Measurements from ENCODE around the gene DNAH6. TPM values are rescaled to one million over a fixed set of nuclear protein-coding genes. Genes with fewer than 3 reads are reported as not detected.
A peak's percentile ranks its signal among the peaks of the same experiment; 100 is the strongest.

DNAH6 gene
- total RNA-seq, 2 donors from 2014 or later, result 0.52 to 1.0 TPM

DNA sequence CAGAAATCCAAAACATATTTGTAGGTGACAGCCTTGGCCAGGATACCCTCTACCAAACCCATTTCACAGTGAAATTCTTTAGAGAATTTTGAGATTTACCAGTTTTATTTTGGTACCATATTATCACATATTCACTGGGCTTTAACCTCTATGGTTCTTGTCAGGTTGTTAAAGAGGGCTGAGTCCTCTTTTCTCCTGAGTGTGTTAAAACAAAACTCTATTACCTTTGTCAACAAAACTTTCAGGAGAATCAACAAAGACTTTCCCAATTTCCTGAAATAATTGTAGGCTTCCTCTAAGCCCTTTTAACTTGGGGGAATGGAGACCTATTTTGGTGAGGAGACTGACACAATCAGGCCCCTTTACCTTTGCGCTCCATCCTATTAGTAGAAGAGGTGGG, 209.4 kb downstream of the DNAH6 start:
- no peaks in the 10 kb centered on the region for H3K27me3 Mint-ChIP-seq
- no peak for ATAC-seq
- H3K4me1 Mint-ChIP-seq, result peaks cover 10% of the 10 kb centered on the region
- H3K9me3 ChIP-seq (ENCODE audit: control insufficient read depth, low read length, poor library complexity, severe bottlenecking), result no peaks in the 10 kb centered on the region
- DNase-seq, result no peak
- H3K27ac Mint-ChIP-seq, result no peak overlapping the region
- no peak overlapping the region for H3K4me3 Mint-ChIP-seq
- peaks cover 3% of the 10 kb centered on the region for H3K36me3 Mint-ChIP-seq (ENCODE audit: low read depth)

DNA sequence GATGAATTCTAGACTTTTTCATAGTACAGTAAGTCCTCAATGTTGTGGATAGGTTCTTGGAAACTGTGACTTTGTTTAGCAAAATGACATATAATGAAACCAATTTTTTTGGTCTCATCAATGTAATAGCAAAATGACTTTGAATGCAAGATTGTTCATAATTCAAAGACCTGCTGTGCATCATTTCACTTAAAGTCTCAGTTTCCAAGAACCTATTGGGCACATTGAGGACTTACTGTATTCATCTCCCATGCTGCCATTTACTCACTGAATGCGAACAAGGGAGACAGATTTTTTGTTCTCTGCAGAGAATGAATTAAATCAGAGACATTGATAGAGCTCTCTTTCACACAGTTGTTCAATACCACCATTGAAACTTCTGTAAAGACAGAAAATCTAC, 211.0 kb downstream of the DNAH6 start:
- Mint-ChIP-seq H3K4me1 (peaks cover 16% of the 10 kb centered on the region), H3K36me3 (ENCODE audit: low read depth) (peaks cover 3% of the 10 kb centered on the region), H3K27ac (no peak overlapping the region), H3K27me3 (no peaks in the 10 kb centered on the region), H3K4me3 (no peak overlapping the region)
- ATAC-seq (no peak), DNase-seq (no peak)
- H3K9me3 ChIP-seq (ENCODE audit: control insufficient read depth, low read length, poor library complexity, severe bottlenecking), result no peaks in the 10 kb centered on the region

DNA sequence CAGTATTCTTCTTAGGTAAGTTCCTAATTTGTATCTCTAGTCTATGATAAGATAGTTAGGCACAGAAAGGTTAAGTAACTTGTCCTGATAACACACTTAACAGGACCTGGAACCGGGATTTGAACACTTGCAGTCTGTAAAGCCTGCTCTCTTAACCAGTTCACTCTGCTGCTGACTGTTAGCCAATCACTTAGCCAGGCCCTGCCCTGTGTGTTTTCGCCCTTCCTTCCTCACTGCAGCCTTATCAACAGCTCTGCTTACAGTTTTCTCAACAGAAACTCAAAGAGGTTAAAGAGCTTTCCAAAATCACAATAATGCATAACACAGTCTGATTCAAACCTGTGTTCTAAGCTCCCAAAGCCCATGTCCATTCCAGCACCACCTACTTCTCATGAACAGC, 212.9 kb downstream of the DNAH6 start:
- Mint-ChIP-seq H3K4me3 (no peak overlapping the region), H3K27ac (no peak overlapping the region), H3K36me3 (ENCODE audit: low read depth) (peaks cover 2% of the 10 kb centered on the region), H3K27me3 (no peaks in the 10 kb centered on the region), H3K4me1 (peaks cover 15% of the 10 kb centered on the region)
- no peaks in the 10 kb centered on the region for H3K9me3 ChIP-seq (ENCODE audit: control insufficient read depth, low read length, poor library complexity, severe bottlenecking)
- DNase-seq, result no peak
- ATAC-seq, result no peak

DNA sequence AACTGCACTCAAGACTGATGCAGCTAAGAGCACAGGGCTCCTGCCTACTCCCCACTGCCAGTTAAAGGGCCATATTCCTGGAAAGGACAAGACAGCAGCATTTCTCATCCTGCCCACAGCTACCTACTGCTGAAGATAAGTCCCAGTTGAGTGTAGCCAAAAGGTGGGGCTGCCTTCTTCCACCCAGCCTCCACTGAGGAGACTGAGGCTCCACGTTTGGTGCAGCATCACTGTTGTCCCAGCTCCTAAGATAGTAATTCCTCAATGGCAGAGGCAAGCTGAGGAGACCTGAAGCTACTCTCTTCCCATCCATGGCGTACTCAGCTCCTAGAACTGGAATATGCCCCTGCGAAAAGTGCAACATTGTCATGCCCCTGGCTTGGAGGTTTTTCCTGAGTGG, 214.9 kb downstream of the DNAH6 start:
- no peak for DNase-seq
- Mint-ChIP-seq H3K27ac (no peak overlapping the region), H3K4me3 (no peak overlapping the region), H3K4me1 (peaks cover 13% of the 10 kb centered on the region), H3K36me3 (ENCODE audit: low read depth) (no peaks in the 10 kb centered on the region), H3K27me3 (no peaks in the 10 kb centered on the region)
- ATAC-seq, result no peak
- no peaks in the 10 kb centered on the region for H3K9me3 ChIP-seq (ENCODE audit: control insufficient read depth, low read length, poor library complexity, severe bottlenecking)

DNA sequence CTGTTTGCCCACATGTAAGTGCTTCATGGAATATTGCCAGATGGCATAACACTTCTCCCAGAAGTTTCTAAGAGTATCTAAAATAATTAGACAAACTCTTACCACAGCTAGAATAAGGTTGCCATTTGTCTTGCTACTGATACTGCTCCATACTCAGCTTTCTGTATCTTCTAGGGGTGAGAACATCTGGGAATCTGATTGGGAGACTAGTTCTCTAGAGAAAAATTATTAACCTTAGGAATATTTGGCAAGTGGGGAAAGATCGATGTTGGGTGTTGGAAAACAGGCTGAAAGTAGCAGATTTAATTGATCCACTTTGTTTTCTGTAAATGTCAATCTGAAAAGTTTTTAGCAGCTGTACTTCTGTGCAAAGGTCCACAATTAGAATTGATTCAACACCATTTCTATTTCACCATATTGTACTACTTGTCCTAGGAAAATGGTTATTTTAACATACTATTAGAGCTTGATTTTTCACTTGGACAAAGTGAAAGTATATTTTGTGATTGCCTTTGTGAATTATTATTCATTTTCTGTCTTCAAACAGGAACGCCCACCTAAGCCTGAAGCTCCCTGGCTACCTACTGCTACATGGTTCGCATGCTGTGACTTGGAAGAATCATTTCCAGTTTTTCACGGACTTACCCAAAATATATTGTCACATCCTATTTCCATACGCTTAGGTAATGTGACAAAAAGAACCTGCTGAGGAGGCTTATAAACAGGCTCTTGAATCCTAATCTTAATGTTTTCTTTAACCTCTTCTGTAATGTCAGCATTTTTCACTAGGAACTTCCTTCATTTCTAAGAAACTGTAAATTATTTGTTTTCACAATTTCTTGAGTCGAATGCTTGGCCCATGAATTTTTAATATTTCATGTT, 216.8 kb downstream of the DNAH6 start:
- Mint-ChIP-seq H3K4me3 (no peak overlapping the region), H3K36me3 (ENCODE audit: low read depth) (no peaks in the 10 kb centered on the region), H3K27ac (no peak overlapping the region), H3K27me3 (no peaks in the 10 kb centered on the region), H3K4me1 (peaks cover 13% of the 10 kb centered on the region)
- no peaks in the 10 kb centered on the region for H3K9me3 ChIP-seq (ENCODE audit: control insufficient read depth, low read length, poor library complexity, severe bottlenecking)
- DNase-seq (no peak), ATAC-seq (no peak)

DNA sequence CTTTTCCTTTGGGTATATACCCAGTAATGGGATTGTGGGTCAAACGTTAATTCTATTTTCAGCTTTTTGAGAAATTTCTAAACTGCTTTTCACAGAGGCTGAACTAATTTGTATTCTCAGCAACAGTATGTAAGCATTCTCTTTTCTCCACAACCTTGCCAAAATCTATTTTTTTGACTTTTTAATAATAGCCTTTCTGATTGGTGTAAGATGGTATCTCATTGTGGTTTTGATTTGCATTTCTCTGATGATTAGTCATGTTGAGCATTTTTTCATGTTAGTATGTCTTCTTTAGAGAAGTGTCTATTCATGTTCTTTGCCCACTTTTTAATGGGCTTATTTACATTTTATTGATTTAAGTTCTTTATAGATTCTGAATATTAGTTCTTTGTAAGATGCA, 219.1 kb downstream of the DNAH6 start:
- no peak overlapping the region for H3K4me3 Mint-ChIP-seq
- no peak overlapping the region for H3K27ac Mint-ChIP-seq
- H3K9me3 ChIP-seq (ENCODE audit: control insufficient read depth, low read length, poor library complexity, severe bottlenecking), result no peaks in the 10 kb centered on the region
- ATAC-seq (no peak), DNase-seq (no peak)
- H3K27me3 Mint-ChIP-seq, result no peaks in the 10 kb centered on the region
- peaks cover 15% of the 10 kb centered on the region for H3K4me1 Mint-ChIP-seq
- peaks cover 3% of the 10 kb centered on the region for H3K36me3 Mint-ChIP-seq (ENCODE audit: low read depth)

DNA sequence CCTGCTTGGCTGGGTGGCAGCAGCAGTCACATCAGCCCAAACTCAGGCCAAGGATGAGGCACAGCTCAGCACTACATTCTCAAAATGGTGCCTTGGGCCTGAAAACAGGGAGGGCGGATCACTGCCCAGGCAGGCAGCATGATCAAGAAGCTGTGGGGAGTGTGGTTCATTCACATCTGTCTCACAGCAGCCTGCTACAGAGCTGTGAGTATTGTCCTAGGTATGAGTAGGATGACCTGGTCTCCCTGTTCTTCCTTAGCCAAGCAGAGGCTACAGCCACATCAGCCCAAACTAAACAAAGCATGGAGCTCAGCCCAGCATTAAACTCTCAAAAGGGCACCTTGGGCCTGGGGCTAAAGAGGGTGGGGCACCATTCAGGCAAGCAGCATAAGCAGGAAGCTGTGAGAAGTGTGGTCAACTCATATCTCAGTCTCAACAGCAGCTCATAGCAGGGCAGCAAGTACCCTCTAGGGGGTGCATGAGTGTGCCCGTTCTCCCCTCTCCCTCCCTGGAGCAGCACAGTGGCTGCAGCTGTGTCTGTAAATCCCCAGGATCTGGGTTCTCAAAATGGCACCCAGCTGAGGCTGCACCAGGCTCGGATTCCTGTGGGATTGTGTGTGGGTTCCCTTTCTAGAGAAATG, 225.0 kb downstream of the DNAH6 start:
- H3K27me3 Mint-ChIP-seq, result no peaks in the 10 kb centered on the region
- peak in 2 of 3 donors; percentile 13 to 14 for DNase-seq
- peaks cover 3% of the 10 kb centered on the region for H3K36me3 Mint-ChIP-seq (ENCODE audit: low read depth)
- H3K27ac Mint-ChIP-seq, result no peak overlapping the region
- ATAC-seq, result peak; percentile 96
- no peaks in the 10 kb centered on the region for H3K9me3 ChIP-seq (ENCODE audit: control insufficient read depth, low read length, poor library complexity, severe bottlenecking)
- H3K4me1 Mint-ChIP-seq, result peaks cover 20% of the 10 kb centered on the region
- no peak overlapping the region for H3K4me3 Mint-ChIP-seq

DNA sequence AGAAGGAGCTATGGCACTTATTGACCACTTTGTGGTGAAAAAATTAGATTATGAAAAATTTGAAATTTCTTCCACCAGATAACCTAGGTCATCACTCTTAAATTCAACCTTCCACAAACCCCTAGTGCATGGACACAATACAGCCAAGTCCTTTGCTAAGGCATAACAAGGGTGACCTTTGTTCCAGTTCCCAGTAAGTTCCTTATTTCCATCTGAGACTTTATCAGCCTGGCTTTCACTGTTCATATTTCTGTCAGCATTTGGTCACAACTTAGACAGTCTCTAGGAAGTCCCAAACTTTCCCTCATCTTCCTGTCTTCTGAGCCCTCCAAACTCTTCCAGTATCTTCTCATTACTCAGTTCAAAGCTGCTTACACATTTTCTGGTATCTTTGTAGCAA, 232.0 kb downstream of the DNAH6 start:
- Mint-ChIP-seq H3K4me3 (no peak overlapping the region), H3K27ac (no peak overlapping the region), H3K27me3 (no peaks in the 10 kb centered on the region), H3K4me1 (no peaks in the 10 kb centered on the region), H3K36me3 (ENCODE audit: low read depth) (no peaks in the 10 kb centered on the region)
- ATAC-seq (no peak), DNase-seq (no peak)
- no peaks in the 10 kb centered on the region for H3K9me3 ChIP-seq (ENCODE audit: control insufficient read depth, low read length, poor library complexity, severe bottlenecking)

DNA sequence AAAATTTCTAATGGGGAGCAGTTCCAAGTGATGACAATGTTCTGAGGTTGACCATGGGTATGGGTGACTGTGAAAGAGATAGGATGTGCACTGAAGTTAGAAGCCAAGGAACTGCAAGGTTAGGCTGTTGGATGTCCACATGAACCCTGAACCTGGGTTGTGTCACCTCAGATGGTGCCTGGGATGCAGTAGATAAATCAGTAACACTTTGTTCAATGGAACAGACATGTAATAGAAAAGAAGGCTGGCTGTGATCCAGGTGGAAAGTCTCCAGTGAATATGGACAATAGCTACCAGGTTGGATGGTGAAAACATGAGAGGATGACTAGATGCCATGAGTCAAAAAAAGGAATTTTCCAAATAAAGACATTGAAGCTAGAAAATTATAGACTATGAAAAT, 233.1 kb downstream of the DNAH6 start:
- H3K27me3 Mint-ChIP-seq, result no peaks in the 10 kb centered on the region
- no peak overlapping the region for H3K4me3 Mint-ChIP-seq
- ATAC-seq (no peak), DNase-seq (no peak)
- no peaks in the 10 kb centered on the region for H3K36me3 Mint-ChIP-seq (ENCODE audit: low read depth)
- H3K27ac Mint-ChIP-seq, result no peak overlapping the region
- H3K9me3 ChIP-seq (ENCODE audit: control insufficient read depth, low read length, poor library complexity, severe bottlenecking), result no peaks in the 10 kb centered on the region
- no peaks in the 10 kb centered on the region for H3K4me1 Mint-ChIP-seq

DNA sequence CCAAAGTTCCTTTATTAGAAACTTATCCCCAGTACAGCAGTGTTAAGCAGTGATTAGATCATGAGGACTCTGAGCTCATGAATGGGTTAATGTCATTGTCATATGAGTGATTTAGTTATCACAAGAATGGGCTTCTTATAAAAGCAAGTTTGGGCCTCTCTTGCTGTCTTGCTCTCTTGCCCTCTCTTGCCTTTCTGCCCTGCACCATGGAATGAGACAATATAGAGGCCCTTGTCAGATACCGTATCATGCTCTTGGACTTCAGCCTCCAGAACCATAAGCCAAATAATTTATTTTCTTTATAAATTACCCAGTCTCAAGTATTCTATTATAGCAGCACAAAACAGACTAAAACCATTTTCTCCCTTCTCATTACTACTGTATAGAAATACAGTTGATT, 238.8 kb downstream of the DNAH6 start:
- ATAC-seq (no peak), DNase-seq (no peak)
- no peaks in the 10 kb centered on the region for H3K9me3 ChIP-seq (ENCODE audit: control insufficient read depth, low read length, poor library complexity, severe bottlenecking)
- Mint-ChIP-seq H3K36me3 (ENCODE audit: low read depth) (peaks cover 2% of the 10 kb centered on the region), H3K27me3 (peaks cover 4% of the 10 kb centered on the region), H3K4me3 (no peak overlapping the region), H3K4me1 (peaks cover 12% of the 10 kb centered on the region), H3K27ac (no peak overlapping the region)

DNA sequence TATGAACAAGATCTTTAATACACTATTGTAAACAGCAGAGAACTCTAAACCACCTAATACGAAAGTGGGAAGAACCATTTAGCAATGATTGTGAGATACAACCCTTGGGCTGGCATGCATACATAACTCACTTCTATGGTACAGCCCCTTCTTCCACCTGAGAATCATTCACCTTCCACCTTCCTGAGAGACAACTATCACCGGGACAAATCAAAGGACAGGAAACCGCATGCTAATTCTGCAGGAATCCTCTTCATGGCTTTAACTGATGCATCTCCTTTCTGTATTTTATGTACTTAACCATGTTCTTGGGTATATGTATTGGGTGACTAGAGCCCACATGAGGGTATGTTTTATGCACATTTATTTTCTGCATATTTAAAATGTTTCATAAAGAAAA, 241.3 kb downstream of the DNAH6 start:
- H3K4me3 Mint-ChIP-seq, result no peak overlapping the region
- H3K36me3 Mint-ChIP-seq (ENCODE audit: low read depth), result peaks cover 2% of the 10 kb centered on the region
- H3K27me3 Mint-ChIP-seq, result peaks cover 4% of the 10 kb centered on the region
- no peaks in the 10 kb centered on the region for H3K9me3 ChIP-seq (ENCODE audit: control insufficient read depth, low read length, poor library complexity, severe bottlenecking)
- H3K27ac Mint-ChIP-seq, result no peak overlapping the region
- ATAC-seq (no peak), DNase-seq (no peak)
- H3K4me1 Mint-ChIP-seq, result peaks cover 20% of the 10 kb centered on the region

DNA sequence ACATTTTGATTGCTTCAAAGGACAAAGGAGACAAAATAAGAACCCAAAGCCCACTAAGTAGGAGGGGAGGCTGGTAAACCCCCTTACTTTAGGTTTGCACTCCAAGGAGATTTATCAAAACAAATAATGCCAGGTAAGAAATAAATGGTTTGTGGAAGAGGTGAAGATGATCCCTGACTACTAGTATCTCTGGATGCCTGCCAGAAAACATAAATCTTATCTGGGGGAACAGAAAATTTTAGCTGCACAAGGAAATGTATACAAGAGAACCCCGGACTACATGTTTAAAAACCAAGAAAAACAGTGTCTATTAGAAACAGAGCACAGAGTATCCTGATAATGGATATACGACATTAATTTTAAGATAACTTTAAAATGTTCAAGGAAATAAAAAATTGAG, 250.5 kb downstream of the DNAH6 start:
- ATAC-seq (no peak), DNase-seq (no peak)
- H3K27ac Mint-ChIP-seq, result no peak overlapping the region
- H3K36me3 Mint-ChIP-seq (ENCODE audit: low read depth), result no peaks in the 10 kb centered on the region
- peaks cover 11% of the 10 kb centered on the region for H3K4me1 Mint-ChIP-seq
- no peaks in the 10 kb centered on the region for H3K27me3 Mint-ChIP-seq
- no peaks in the 10 kb centered on the region for H3K9me3 ChIP-seq (ENCODE audit: control insufficient read depth, low read length, poor library complexity, severe bottlenecking)
- H3K4me3 Mint-ChIP-seq, result no peak overlapping the region

DNA sequence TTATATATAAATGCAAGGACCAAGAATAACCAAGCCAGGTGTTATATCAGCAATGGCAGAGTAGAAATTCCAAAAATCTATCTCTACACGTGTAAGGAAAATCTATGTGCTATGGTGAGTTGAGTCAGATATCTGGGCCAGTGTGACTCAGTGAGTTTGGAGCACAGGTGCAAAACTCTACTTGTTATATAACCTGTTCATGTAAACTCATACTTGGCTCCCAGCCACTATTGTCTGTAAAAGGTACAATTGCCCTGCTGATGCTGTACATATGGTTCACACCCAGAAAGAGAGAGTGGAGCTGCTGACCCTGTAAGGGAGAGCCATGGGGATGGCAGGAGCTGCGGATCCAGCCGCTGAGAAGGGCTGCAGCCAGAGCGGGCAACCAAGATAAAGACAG, 252.5 kb downstream of the DNAH6 start:
- H3K9me3 ChIP-seq (ENCODE audit: control insufficient read depth, low read length, poor library complexity, severe bottlenecking), result peaks cover 7% of the 10 kb centered on the region
- H3K27me3 Mint-ChIP-seq, result no peaks in the 10 kb centered on the region
- ATAC-seq (no peak), DNase-seq (no peak)
- H3K36me3 Mint-ChIP-seq (ENCODE audit: low read depth), result no peaks in the 10 kb centered on the region
- no peak overlapping the region for H3K27ac Mint-ChIP-seq
- H3K4me1 Mint-ChIP-seq, result peaks cover 3% of the 10 kb centered on the region
- H3K4me3 Mint-ChIP-seq, result no peak overlapping the region

DNA sequence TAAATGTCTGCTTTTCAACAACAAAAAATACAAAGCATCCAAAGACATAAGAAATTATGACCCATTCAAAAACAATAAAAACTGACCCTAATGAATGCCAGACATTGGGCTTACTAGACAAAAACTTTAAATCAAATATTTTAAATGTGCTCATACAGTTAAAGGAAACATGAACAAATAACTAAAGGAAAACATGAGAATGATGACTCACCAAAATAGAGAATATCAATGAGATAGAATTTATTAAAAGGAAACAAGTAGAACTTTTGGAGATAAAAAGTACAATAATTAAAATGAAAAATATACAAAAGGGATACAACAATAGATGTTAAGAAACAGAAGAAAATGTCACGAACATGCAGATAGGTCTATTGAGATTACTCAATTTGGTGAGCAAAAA, 254.0 kb downstream of the DNAH6 start:
- peaks cover 7% of the 10 kb centered on the region for H3K9me3 ChIP-seq (ENCODE audit: control insufficient read depth, low read length, poor library complexity, severe bottlenecking)
- ATAC-seq, result no peak

More for the DNA sequence above, 254.0 kb downstream of the DNAH6 start:
- Mint-ChIP-seq H3K36me3 (ENCODE audit: low read depth) (no peaks in the 10 kb centered on the region), H3K27me3 (no peaks in the 10 kb centered on the region), H3K4me1 (peaks cover 3% of the 10 kb centered on the region), H3K4me3 (no peak overlapping the region), H3K27ac (no peak overlapping the region)
- no peak for DNase-seq
